HFFc6 (cell line): Measurements from ENCODE around the gene PIK3R2. TPM values are rescaled to one million over a fixed set of nuclear protein-coding genes. Genes with fewer than 3 reads are reported as not detected.
"Not testable (repeated sequence)": the region's sequence is repeated elsewhere in the genome, so short reads cannot be mapped to it uniquely, and the experiment has no call there.

Experiments used
- DNase-seq: peaks from one replicate; pipeline ENCODE4 v3.0.0-alpha.2; 2018
- H3K27ac Mint-ChIP-seq: 2 replicates; pipeline ENCODE4 v1.8.0; 2020; ENCODE audit warnings: mild to moderate bottlenecking, mixed read lengths
- H3K27me3 Mint-ChIP-seq: 2 replicates; pipeline ENCODE4 v1.8.0; 2021; ENCODE audit warnings: mild to moderate bottlenecking, moderate library complexity, mixed read lengths; ENCODE audit not compliant: insufficient read depth
- H3K36me3 Mint-ChIP-seq: 2 replicates; pipeline ENCODE4 v1.8.0; 2021; ENCODE audit warnings: low read depth, mixed read lengths
- H3K4me1 Mint-ChIP-seq: 2 replicates; pipeline ENCODE4 v1.8.0; 2020; ENCODE audit warnings: low read depth, mixed read lengths
- H3K4me3 Mint-ChIP-seq: 2 replicates; pipeline ENCODE4 v1.8.0; 2020; ENCODE audit warnings: mild to moderate bottlenecking, moderate library complexity, mixed read lengths
- H3K9me3 Mint-ChIP-seq: 2 replicates; pipeline ENCODE4 v1.8.0; 2020; ENCODE audit warnings: mild to moderate bottlenecking, mixed read lengths
- total RNA-seq, 6 experiments: library from RNA; stranded (reverse); fragmentation: NEBNext Ultra II Directional; extraction: Animal tissue kit (Norgen Biotek cat#: 25700); gene quantifications; 2 replicates in 1 of 6; 3 replicates in 5 of 6; pipeline ENCODE4 v1.2.3, GENCODE V29; 2021
- TF ChIP-seq, protein P1 (sequence below): fragments of 200-600 bp; sonication (generic); IDR thresholded peaks from 2 replicates; pipeline ENCODE4 v1.5.0; 2021; ENCODE audit warnings: antibody characterized with exemption, mild to moderate bottlenecking

Gene PIK3R2
- total RNA-seq, 6 experiments from 2014 or later: 51.9 to 66.1 (median 56.0) TPM

DNA sequence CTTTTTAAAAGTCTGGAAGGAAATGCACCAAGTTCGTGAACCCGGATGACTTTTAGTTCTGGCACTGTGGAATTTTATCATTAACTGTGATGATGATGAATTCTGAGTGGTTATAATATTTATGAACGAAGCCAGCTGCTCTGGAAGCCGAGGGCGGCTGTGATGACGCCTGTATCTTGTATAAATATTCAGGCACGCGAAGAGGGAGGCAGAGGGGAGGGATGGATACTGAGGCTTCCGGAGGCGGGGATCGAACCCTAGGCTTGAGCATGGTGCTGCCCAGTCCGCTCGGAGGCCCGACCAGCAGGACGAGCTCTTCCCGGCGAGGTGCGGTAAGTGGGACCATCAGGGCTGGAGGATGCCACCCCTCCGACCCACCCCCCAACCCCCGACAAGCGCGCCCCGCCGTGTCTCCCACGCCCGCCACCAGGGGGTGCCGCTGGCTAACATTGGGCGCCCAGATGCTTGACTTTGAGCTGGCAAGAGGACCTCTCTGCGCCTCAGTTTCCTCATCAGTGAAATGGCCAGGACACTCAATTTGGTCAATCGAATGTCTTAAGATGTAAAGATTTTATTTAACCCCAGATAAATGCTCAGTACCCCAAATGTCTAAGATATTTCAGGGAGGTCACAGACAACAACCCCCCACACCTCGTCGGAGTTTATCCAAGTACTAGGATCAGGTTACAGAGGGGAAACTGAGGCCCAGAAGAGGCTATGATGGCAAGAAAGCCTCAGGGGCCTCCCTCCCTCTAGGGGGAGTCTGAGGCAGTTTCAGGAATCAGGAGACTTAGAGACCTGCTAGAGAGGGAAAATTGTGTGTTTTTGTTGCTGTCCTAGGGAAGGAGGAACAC is 55.4 kb downstream of the PIK3R2 start:
- Mint-ChIP-seq H3K27me3 (peaks cover 3% of the 10 kb centered on the region), H3K27ac (peak overlapping the region; percentile 67), H3K4me1 (peaks cover 39% of the 10 kb centered on the region), H3K9me3 (no peaks in the 10 kb centered on the region), H3K4me3 (peak overlapping the region; percentile 68), H3K36me3 (no peaks in the 10 kb centered on the region)
- peak; percentile 74 for DNase-seq
- TF ChIP-seq, protein P1, sequence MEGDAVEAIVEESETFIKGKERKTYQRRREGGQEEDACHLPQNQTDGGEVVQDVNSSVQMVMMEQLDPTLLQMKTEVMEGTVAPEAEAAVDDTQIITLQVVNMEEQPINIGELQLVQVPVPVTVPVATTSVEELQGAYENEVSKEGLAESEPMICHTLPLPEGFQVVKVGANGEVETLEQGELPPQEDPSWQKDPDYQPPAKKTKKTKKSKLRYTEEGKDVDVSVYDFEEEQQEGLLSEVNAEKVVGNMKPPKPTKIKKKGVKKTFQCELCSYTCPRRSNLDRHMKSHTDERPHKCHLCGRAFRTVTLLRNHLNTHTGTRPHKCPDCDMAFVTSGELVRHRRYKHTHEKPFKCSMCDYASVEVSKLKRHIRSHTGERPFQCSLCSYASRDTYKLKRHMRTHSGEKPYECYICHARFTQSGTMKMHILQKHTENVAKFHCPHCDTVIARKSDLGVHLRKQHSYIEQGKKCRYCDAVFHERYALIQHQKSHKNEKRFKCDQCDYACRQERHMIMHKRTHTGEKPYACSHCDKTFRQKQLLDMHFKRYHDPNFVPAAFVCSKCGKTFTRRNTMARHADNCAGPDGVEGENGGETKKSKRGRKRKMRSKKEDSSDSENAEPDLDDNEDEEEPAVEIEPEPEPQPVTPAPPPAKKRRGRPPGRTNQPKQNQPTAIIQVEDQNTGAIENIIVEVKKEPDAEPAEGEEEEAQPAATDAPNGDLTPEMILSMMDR: peak; percentile 89

DNA sequence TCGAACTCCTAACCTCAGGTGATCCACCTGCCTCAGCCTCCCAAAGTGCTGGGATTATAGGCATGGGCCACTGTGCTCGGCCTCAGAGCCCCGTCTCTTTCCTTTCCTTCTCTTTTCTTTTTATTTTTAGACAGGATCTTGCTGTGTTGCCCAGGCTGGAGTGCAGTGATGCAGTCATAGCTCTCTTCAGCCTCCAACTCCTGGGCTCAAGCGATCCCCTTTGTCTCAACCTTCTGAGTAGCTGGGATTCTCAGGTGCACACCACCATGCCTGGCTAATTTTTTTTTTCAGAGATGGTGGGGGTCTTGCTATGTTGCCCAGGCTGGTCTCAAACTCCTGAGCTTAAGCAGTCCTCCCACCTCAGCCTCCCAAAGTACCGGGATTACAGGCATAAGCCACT is 56.9 kb downstream of the PIK3R2 start:
- H3K36me3 Mint-ChIP-seq, H3K9me3 Mint-ChIP-seq, H3K27me3 Mint-ChIP-seq, DNase-seq, H3K4me3 Mint-ChIP-seq, H3K27ac Mint-ChIP-seq: not testable (repeated sequence)
- peaks cover 42% of the 10 kb centered on the region for H3K4me1 Mint-ChIP-seq

DNA sequence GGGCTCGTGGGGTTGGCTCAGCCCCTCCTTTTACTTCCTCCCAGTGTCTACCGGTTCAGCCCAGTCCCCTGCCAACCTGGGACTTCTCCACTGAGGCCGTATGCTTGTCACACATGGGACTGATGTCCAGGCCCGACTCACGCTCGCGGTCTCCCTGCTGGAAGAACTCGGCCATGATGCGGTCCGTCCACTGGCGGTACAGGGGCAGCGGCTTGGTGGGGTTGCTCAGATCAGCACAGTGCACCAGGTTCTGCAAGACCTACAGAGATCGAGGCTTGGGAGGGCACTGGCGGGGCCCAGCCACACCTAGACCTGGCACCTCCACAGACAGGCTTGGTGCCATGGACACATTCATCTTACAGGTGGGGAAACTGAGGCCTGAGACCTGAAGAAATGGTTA is 58.7 kb downstream of the PIK3R2 start:
- H3K36me3 Mint-ChIP-seq: no peaks in the 10 kb centered on the region
- peaks cover 42% of the 10 kb centered on the region for H3K4me1 Mint-ChIP-seq
- no peaks in the 10 kb centered on the region for H3K9me3 Mint-ChIP-seq
- no peak overlapping the region for H3K4me3 Mint-ChIP-seq
- no peak for DNase-seq
- peaks cover 3% of the 10 kb centered on the region for H3K27me3 Mint-ChIP-seq
- no peak overlapping the region for H3K27ac Mint-ChIP-seq
- TF ChIP-seq, protein P1: no peak

DNA sequence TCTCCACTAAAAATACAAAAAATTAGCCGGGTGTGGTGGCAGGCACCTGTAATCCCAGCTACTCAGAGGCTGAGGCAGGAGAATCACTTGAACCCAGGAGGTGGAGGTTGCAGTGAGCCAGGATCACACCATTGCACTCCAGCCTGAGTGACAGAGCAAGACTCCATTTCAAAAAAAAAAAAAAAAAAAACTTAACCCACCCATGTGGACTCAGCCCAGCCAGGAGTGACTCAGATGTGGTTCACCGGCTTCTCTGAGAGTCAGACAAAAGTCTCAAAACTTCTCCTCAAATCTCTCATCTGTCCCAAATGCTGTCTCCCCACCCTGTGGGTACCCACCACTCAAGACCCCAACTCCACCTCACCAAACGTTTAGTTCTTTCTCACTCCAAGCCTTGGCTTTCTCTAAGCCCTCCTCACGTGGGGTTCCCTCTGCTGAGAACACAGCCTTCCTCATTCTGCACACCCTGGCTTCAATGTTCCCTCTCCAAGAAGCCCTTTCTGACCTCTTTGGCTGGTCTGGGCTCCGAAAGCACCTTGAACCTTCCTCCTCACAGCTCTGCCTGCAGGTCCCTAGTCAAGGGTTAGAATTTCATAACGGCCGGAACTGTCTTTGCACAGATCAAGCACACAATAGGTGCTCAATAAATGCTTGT is 61.9 kb downstream of the PIK3R2 start:
- H3K27me3 Mint-ChIP-seq: peaks cover 13% of the 10 kb centered on the region
- no peaks in the 10 kb centered on the region for H3K36me3 Mint-ChIP-seq
- no peak overlapping the region for H3K4me3 Mint-ChIP-seq
- no peaks in the 10 kb centered on the region for H3K9me3 Mint-ChIP-seq
- TF ChIP-seq, protein P1: no peak
- DNase-seq: peak; percentile 33
- H3K27ac Mint-ChIP-seq: no peak overlapping the region
- H3K4me1 Mint-ChIP-seq: peaks cover 22% of the 10 kb centered on the region

DNA sequence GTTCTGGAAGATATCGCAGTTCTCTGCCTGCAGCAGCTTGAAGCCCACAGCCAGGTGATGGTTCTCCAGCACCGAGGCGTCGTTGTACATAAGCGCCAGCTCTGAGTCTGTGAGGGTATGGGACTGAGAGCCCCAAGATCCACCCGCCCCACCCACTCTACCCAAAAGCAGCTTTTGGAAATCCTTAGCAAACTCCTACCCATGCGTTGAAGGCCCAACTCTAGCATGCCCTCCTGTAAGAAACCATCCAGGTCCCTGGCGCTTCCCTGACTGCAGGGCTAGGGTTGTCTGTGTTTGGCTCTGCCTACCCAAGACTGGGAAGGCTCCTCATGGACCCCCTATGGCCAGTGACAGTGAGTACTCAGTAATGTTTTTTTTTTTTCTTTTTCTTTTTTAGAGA is 63.8 kb downstream of the PIK3R2 start:
- H3K4me3 Mint-ChIP-seq: no peak overlapping the region
- H3K27me3 Mint-ChIP-seq: peaks cover 12% of the 10 kb centered on the region
- no peak for DNase-seq
- H3K9me3 Mint-ChIP-seq: no peaks in the 10 kb centered on the region
- no peak overlapping the region for H3K27ac Mint-ChIP-seq
- H3K4me1 Mint-ChIP-seq: peaks cover 16% of the 10 kb centered on the region
- TF ChIP-seq, protein P1: no peak
- H3K36me3 Mint-ChIP-seq: no peaks in the 10 kb centered on the region

DNA sequence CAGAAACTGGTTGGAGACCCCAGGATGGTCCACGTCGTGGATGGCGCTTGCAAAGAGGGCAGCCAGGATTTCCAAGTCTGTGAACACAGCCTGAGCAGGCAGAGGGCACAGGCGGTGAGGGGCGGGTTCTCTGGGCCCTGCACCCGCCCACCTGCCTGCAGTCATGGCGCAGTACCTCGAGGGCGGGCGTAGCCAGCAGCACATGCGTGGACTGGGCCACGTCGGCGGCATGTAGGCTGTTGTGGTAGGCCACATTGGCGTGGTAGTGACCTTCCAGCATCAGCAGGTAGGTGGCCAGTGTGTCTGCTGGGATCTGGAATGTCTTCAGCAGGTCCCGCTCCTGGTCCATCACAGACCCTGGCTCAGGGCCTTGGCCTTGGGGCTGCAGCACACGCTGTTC is 65.2 kb downstream of the PIK3R2 start:
- no peak for DNase-seq
- Mint-ChIP-seq H3K36me3 (no peaks in the 10 kb centered on the region), H3K27ac (no peak overlapping the region), H3K4me1 (peaks cover 16% of the 10 kb centered on the region), H3K4me3 (no peak overlapping the region), H3K27me3 (peaks cover 11% of the 10 kb centered on the region), H3K9me3 (no peaks in the 10 kb centered on the region)
- TF ChIP-seq, protein P1: no peak
